Measurements from ENCODE around the gene GRK5.
A peak's percentile ranks its signal among the peaks of the same experiment; 100 is the strongest.

Gene GRK5

DNA sequence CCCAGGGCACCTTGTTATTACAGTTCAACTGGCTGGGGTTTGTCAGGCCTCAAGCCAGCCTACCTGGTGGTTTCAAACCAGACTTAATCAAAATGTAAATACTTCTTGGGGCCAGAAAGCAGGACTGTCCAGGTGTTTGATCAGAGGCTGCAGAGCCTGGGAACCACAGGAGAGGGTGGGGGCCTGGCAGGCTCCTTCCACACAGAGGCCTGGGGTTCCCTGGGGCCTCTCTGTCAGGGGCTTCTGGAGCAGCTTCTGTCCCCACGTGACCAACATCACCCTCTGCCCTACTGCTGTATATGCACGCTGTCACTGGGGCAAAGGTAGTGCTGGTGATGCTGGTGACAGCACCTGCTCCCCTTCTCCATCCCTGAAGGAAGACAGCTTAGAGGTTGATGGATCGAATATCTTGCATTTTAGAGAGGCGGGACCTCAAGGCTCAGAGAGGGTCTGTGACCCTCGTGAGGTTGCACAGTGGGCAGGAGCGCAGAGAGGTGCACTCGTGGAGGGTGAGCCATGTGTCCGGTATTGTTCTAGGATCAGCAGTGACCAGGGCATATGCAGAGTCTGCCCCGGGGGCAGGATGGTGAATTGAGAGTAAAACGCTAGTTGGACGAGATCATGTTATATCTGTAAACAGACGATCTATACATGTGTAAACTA lies 95.4 kb downstream of the GRK5 start:
- TF ChIP-seq, protein P1, sequence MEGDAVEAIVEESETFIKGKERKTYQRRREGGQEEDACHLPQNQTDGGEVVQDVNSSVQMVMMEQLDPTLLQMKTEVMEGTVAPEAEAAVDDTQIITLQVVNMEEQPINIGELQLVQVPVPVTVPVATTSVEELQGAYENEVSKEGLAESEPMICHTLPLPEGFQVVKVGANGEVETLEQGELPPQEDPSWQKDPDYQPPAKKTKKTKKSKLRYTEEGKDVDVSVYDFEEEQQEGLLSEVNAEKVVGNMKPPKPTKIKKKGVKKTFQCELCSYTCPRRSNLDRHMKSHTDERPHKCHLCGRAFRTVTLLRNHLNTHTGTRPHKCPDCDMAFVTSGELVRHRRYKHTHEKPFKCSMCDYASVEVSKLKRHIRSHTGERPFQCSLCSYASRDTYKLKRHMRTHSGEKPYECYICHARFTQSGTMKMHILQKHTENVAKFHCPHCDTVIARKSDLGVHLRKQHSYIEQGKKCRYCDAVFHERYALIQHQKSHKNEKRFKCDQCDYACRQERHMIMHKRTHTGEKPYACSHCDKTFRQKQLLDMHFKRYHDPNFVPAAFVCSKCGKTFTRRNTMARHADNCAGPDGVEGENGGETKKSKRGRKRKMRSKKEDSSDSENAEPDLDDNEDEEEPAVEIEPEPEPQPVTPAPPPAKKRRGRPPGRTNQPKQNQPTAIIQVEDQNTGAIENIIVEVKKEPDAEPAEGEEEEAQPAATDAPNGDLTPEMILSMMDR (IDR thresholded peaks at IDR 0.05; ENCODE audit: extremely low read depth, missing control alignments): no peak

DNA sequence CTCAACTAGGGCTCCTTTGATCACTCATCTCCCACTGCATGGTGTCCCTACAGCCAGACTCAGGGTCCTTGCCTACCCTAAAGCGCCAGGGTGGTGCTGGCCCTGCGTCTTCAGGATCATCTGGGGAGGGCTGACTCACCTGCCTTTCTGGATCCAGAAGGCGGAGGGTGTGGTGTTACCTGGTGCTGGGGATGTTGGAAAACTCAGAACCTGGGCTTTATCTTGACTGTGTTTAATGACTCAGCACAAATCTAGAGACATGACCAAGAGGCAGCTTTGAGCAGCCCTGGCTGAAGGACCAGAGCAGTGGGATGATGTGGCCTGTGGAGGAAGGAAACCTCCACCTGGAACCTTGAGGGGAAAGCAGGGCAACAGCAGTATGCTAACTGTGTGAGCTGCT lies 96.5 kb downstream of the GRK5 start:
- TF ChIP-seq, protein P1 (IDR thresholded peaks at IDR 0.05; ENCODE audit: extremely low read depth, missing control alignments): no peak
- no peak for DNase-seq (ENCODE audit: low spot score)

More for the DNA sequence above, 95.4 kb downstream of the GRK5 start:
- no peak for DNase-seq (ENCODE audit: low spot score)

DNA sequence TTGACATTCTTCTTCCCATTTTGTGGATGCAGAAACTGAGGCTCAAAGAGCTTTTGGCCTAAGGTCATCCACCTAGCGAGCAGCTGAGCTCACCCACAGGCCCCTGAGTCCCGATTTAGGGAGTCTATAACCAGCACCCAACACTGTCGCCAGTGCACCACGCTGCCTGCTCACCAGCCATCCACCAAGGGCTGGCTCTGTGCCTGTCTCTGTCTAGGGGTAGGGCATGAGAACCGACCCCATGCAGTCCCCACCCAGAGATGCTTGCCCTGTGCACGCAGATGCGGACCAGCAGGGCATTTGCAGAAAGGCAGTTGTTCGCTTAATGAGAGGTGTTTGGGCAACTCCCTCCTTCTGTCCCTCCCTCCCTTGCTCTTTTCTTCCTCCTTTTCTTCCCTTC lies 97.2 kb downstream of the GRK5 start:
- no peak for DNase-seq (ENCODE audit: low spot score)
- TF ChIP-seq, protein P1 (IDR thresholded peaks at IDR 0.05; ENCODE audit: extremely low read depth, missing control alignments): no peak

DNA sequence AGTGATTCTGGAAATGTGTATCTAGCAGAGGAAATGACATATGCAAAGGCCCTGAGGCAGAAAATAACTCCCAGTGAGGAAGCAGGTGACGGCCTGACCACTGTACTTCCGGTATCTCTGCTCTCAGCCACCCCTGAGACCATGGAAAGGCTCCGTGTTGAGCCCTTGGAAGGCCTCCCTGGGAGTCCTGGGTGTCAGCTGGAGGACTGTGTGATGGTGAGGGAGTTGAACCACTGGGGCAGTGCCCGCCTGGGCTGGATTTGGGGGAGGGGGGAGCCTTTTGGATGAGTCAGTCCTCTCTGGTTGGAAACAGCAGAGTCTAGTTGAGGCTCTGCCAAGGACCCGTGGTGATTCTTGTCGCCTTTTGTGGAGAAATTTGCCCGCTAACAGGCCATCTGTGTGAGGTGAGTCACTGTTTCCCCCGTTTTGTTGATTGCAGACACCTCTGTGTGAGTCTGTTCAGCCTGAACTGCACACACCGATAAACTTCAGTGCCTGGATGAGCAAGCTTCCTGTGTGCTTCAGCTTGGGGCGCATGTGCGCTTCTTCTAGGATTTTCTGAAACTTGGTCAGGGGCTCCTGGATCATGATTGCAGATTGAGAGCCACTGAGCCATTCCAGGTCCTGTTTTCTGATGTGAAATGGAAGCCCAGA lies 98.6 kb downstream of the GRK5 start:
- peak; percentile 69 for DNase-seq (ENCODE audit: low spot score)
- TF ChIP-seq, protein P1 (IDR thresholded peaks at IDR 0.05; ENCODE audit: extremely low read depth, missing control alignments): no peak

DNA sequence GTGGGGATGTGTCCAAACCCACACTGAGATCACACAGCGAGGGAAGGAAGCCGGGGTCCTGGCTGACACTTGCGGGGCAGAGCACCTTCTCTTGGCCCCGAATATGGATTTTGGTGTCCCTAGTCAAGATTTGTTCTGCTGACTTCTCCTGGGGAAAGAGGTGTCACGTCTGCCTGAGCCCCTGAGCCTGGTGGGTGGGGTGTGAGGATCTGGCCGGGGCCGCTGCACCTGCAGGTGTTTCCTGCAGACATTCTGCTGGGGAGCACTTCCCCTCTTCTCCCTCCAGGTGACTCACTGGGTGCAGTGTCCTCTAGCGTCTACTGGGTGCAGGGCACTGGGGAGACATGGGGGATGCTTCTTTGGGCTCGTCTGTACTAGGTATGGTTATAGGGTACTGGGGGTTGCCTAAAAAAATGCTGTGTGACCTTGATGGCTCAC lies 99.2 kb downstream of the GRK5 start:
- TF ChIP-seq, protein P1 (IDR thresholded peaks at IDR 0.05; ENCODE audit: extremely low read depth, missing control alignments): peak; percentile 74
- DNase-seq (ENCODE audit: low spot score): peak; percentile 83

DNA sequence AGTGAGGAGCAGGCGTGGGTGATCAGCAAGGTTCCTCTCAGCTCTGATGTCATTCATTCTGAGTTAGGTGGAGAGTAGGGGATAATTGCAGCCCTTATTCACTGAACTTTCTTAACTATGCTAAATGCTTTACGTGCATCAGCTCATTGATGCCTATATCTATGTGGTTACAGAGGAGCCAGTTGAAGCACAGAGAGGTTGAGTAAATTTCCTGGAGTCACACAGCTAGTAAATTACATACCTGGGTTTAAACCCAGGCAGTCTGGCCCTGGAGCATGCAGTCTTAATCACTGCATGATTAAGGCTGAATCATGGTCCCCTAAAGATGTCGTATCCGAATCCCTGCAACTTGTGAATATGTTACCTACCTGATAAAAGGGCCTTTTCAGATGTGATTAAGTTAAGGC lies 99.6 kb downstream of the GRK5 start:
- TF ChIP-seq, protein P1 (IDR thresholded peaks at IDR 0.05; ENCODE audit: extremely low read depth, missing control alignments): no peak
- no peak for DNase-seq (ENCODE audit: low spot score)

DNA sequence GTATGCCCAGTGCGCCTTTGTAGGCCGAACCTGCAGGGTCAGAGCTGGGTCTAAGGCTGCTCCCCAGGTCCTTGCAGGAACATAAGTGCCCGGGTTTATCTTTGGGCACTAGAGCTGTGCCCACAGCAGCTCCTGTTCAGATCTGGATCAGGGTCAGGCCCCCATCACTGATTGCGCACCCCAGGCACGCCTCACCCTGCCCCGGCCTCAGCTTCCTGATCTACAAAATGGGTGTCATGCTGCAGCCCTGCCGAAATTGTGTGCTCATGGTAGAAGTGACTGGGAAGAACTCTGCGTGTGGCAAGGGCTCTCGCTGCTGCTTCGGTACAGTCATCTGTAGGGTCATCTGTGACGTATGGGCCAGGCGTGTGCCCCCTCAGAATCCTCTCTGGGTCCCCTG lies 100.7 kb downstream of the GRK5 start:
- no peak for DNase-seq (ENCODE audit: low spot score)
- TF ChIP-seq, protein P1 (IDR thresholded peaks at IDR 0.05; ENCODE audit: extremely low read depth, missing control alignments): no peak

All from GM20000 (cell line).